ENCODE measurements around the gene CNPY2.
"Not testable (repeated sequence)": the region's sequence is repeated elsewhere in the genome, so short reads cannot be mapped to it uniquely, and the experiment has no call there.

CNPY2 gene

GRCh38 chr12:56272468-56272867 lies 43.3 kb downstream of the CNPY2 start:
- H3K4me3 ChIP-seq (ENCODE audit: control insufficient read depth in 1 of 7, extremely low read depth in 1 of 7, insufficient read depth in 4 of 7, low read depth in 2 of 7, low read length in 6 of 7); H3K9me3 ChIP-seq (ENCODE audit: control extremely low read depth in 1 of 5, control insufficient read depth in 4 of 5, insufficient read depth in 2 of 5, low read depth in 1 of 5, low read length in 4 of 5); DNase-seq; H3K4me1 ChIP-seq (ENCODE audit: control extremely low read depth in 1 of 4, control insufficient read depth in 4 of 4, insufficient read depth in 4 of 4, low read length in 3 of 4); POLR2A ChIA-PET; H3K27ac ChIP-seq (ENCODE audit: insufficient read depth in 1 of 2, low read depth in 1 of 2, low read length in 2 of 2, poor library complexity in 1 of 2, severe bottlenecking in 2 of 2); H3K27me3 ChIP-seq (replicated peaks in 2 of 5; ENCODE audit: control insufficient read depth in 4 of 5, insufficient read depth in 5 of 5, low read length in 4 of 5): not testable (repeated sequence)
- peaks cover 15 to 64% (median 49%) of the 10 kb centered on the region in 4 experiments for H3K36me3 ChIP-seq (ENCODE audit: control insufficient read depth in 4 of 4, insufficient read depth in 4 of 4, low read length in 3 of 4)
- WGBS (ENCODE audit: insufficient coverage) = no CpG with 5 or more reads among the region's 2 CpGs
- CTCF ChIA-PET = interaction anchor here (1.7 kb wide), 1 partner anchor 67 kb away, joined by 7 read pairs; no protein-coding TSS in a partner anchor

GRCh38 chr12:56271031-56271430 lies 44.8 kb downstream of the CNPY2 start:
- H3K4me1 ChIP-seq (ENCODE audit: control extremely low read depth in 1 of 4, control insufficient read depth in 4 of 4, insufficient read depth in 4 of 4, low read length in 3 of 4) = peaks cover 0 to 16% (median 14%) of the 10 kb centered on the region in 4 experiments
- no peaks in the 10 kb centered on the region for H3K27me3 ChIP-seq (replicated peaks in 2 of 5; ENCODE audit: control insufficient read depth in 4 of 5, insufficient read depth in 5 of 5, low read length in 4 of 5)
- 0% methylated on average over 1 of the region's 1 CpG for WGBS (ENCODE audit: insufficient coverage)
- no peak overlapping the region for H3K4me3 ChIP-seq (ENCODE audit: control insufficient read depth in 1 of 7, extremely low read depth in 1 of 7, insufficient read depth in 4 of 7, low read depth in 2 of 7, low read length in 6 of 7)
- peak in 2 of 3 donors; percentile 53 to 59 for DNase-seq
- ChIA-PET POLR2A (interaction anchor here (0.7 kb wide), 1 partner anchor 10 kb away, joined by 3 read pairs; no protein-coding TSS in a partner anchor), CTCF (interaction anchor here (0.7 to 1.7 kb wide), 9 partner anchors 8 to 200 kb away, joined by 3 to 7 read pairs (median 4); no protein-coding TSS in a partner anchor)
- H3K36me3 ChIP-seq (ENCODE audit: control insufficient read depth in 4 of 4, insufficient read depth in 4 of 4, low read length in 3 of 4) = peaks cover 12 to 56% (median 42%) of the 10 kb centered on the region in 4 experiments
- H3K9me3 ChIP-seq (ENCODE audit: control extremely low read depth in 1 of 5, control insufficient read depth in 4 of 5, insufficient read depth in 2 of 5, low read depth in 1 of 5, low read length in 4 of 5) = no peaks in the 10 kb centered on the region
- H3K27ac ChIP-seq (ENCODE audit: insufficient read depth in 1 of 2, low read depth in 1 of 2, low read length in 2 of 2, poor library complexity in 1 of 2, severe bottlenecking in 2 of 2) = no peak overlapping the region

GRCh38 chr12:56267443-56268071 lies 48.2 kb downstream of the CNPY2 start:
- Histone ChIP-seq H3K27me3 (replicated peaks in 2 of 5; ENCODE audit: control insufficient read depth in 4 of 5, insufficient read depth in 5 of 5, low read length in 4 of 5) (no peaks in the 10 kb centered on the region), H3K36me3 (ENCODE audit: control insufficient read depth in 4 of 4, insufficient read depth in 4 of 4, low read length in 3 of 4) (peaks cover 0 to 28% (median 14%) of the 10 kb centered on the region in 4 experiments), H3K4me3 (ENCODE audit: control insufficient read depth in 1 of 7, extremely low read depth in 1 of 7, insufficient read depth in 4 of 7, low read depth in 2 of 7, low read length in 6 of 7) (peak overlapping the region; percentile 70 to 92 (median 86)), H3K9me3 (ENCODE audit: control extremely low read depth in 1 of 5, control insufficient read depth in 4 of 5, insufficient read depth in 2 of 5, low read depth in 1 of 5, low read length in 4 of 5) (no peaks in the 10 kb centered on the region), H3K27ac (ENCODE audit: insufficient read depth in 1 of 2, low read depth in 1 of 2, low read length in 2 of 2, poor library complexity in 1 of 2, severe bottlenecking in 2 of 2) (peak overlapping the region in 1 of 2 experiments; percentile 85), H3K4me1 (ENCODE audit: control extremely low read depth in 1 of 4, control insufficient read depth in 4 of 4, insufficient read depth in 4 of 4, low read length in 3 of 4) (peaks cover 0 to 16% (median 15%) of the 10 kb centered on the region in 4 experiments)
- no peak for DNase-seq
- ChIA-PET POLR2A (interaction anchor here (1.3 to 1.9 kb wide), 4 partner anchors 8 to 65 kb away, joined by 3 to 7 read pairs (median 6); partner anchors contain the start of gene ANKRD52), CTCF (interaction anchor here (0.7 to 3.0 kb wide), 11 partner anchors 8 to 194 kb away, joined by 3 to 19 read pairs (median 4); partner anchors contain the start of genes ANKRD52 and RNF41)
- 44% methylated on average over 10 of the region's 21 CpGs for WGBS (ENCODE audit: insufficient coverage)

GRCh38 chr12:56266693-56267442 lies 48.9 kb downstream of the CNPY2 start, which contains the start of gene COQ10A:
Gene COQ10A, plus strand, starts transcription at chr12:56266942. Its CDS starts 177 bp downstream, at chr12:56267119.
- Histone ChIP-seq H3K27ac (ENCODE audit: insufficient read depth in 1 of 2, low read depth in 1 of 2, low read length in 2 of 2, poor library complexity in 1 of 2, severe bottlenecking in 2 of 2) (peak within 1 kb of the TSS; percentile 70 to 85), H3K4me3 (ENCODE audit: control insufficient read depth in 1 of 7, extremely low read depth in 1 of 7, insufficient read depth in 4 of 7, low read depth in 2 of 7, low read length in 6 of 7) (peak within 1 kb of the TSS; percentile 70 to 92 (median 86)), H3K36me3 (ENCODE audit: control insufficient read depth in 4 of 4, insufficient read depth in 4 of 4, low read length in 3 of 4) (peaks cover 0 to 24% (median 9%) of the 10 kb centered on the region in 4 experiments), H3K9me3 (ENCODE audit: control extremely low read depth in 1 of 5, control insufficient read depth in 4 of 5, insufficient read depth in 2 of 5, low read depth in 1 of 5, low read length in 4 of 5) (no peaks in the 10 kb centered on the region), H3K27me3 (replicated peaks in 2 of 5; ENCODE audit: control insufficient read depth in 4 of 5, insufficient read depth in 5 of 5, low read length in 4 of 5) (no peaks in the 10 kb centered on the region), H3K4me1 (ENCODE audit: control extremely low read depth in 1 of 4, control insufficient read depth in 4 of 4, insufficient read depth in 4 of 4, low read length in 3 of 4) (peaks cover 0 to 16% (median 15%) of the 10 kb centered on the region in 4 experiments)
- WGBS (ENCODE audit: insufficient coverage) = under 1% methylated on average over 32 of the region's 68 CpGs
- CTCF ChIA-PET = interaction anchor here (0.7 to 3.0 kb wide), 12 partner anchors 8 to 195 kb away, joined by 3 to 19 read pairs (median 4); partner anchors contain the start of genes ANKRD52 and RNF41
- DNase-seq = peak; percentile 90 to 94 (median 93)
- POLR2A ChIA-PET = interaction anchor here (1.3 to 1.9 kb wide), 4 partner anchors 8 to 66 kb away, joined by 3 to 7 read pairs (median 6); partner anchors contain the start of gene ANKRD52

DNA sequence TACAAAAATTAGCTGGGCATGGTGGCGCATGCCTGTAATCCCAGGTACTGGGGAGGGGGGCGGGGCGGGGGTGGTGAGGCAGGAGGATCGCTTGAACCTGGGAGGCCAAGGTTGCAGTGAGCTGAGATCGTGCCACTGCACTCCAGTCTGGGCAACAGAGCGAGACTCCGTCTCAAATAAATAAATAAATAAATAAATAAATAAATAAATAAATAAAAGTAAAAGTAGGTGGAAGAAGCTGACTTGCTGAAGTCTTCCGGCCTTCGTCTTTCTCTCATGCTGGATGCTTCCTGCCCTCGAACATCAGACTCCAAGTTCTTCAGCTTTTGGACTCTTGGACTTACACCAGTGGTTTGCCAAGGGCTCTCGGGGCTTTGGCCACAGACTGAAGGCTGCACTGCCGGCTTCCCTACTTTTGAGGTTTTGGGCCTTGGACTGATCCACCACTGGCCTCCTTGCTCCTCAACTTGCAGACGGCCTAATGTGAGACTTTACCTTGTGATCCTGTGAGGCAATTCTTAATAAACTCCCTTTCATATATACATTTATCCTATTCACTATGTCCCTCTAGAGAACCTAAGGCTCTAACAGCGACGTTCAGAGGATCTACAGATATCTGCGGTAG lies 49.6 kb downstream of the CNPY2 start:
- H3K27me3 ChIP-seq (replicated peaks in 2 of 5; ENCODE audit: control insufficient read depth in 4 of 5, insufficient read depth in 5 of 5, low read length in 4 of 5); H3K9me3 ChIP-seq (ENCODE audit: control extremely low read depth in 1 of 5, control insufficient read depth in 4 of 5, insufficient read depth in 2 of 5, low read depth in 1 of 5, low read length in 4 of 5); DNase-seq: not testable (repeated sequence)
- Histone ChIP-seq H3K4me1 (ENCODE audit: control extremely low read depth in 1 of 4, control insufficient read depth in 4 of 4, insufficient read depth in 4 of 4, low read length in 3 of 4) (peaks cover 0 to 16% (median 15%) of the 10 kb centered on the region in 4 experiments), H3K4me3 (ENCODE audit: control insufficient read depth in 1 of 7, extremely low read depth in 1 of 7, insufficient read depth in 4 of 7, low read depth in 2 of 7, low read length in 6 of 7) (peak overlapping the region; percentile 70 to 92 (median 86)), H3K27ac (ENCODE audit: insufficient read depth in 1 of 2, low read depth in 1 of 2, low read length in 2 of 2, poor library complexity in 1 of 2, severe bottlenecking in 2 of 2) (peak overlapping the region; percentile 70 to 85), H3K36me3 (ENCODE audit: control insufficient read depth in 4 of 4, insufficient read depth in 4 of 4, low read length in 3 of 4) (peaks cover 0 to 21% (median 6%) of the 10 kb centered on the region in 4 experiments)
- CTCF ChIA-PET = interaction anchor here (1.0 to 3.0 kb wide), 7 partner anchors 10 to 196 kb away, joined by 3 to 19 read pairs (median 6); no protein-coding TSS in a partner anchor
- POLR2A ChIA-PET = interaction anchor here (0.6 to 1.9 kb wide), 5 partner anchors 8 to 331 kb away, joined by 3 to 7 read pairs (median 5); partner anchors contain the start of gene ANKRD52
- 29% methylated on average over 7 of the region's 16 CpGs for WGBS (ENCODE audit: insufficient coverage)

DNA sequence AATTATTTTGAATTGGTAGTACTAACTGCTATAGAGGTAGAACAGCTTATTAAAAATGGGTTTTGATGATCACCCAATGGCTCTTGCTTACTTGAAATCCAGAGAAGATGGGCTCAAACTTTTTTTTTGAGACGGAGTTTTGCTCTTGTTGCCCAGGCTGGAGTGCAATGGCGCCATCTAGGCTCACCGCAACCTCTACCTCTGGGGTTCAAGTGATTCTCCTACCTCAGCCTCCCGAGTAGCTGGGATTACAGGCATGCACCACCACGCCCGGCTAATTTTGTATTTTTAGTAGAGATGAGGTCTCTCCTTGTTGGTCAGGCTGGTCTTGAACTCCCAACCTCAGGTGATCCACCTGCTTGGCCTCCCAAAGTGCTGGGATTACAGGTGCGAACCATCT lies 52.8 kb downstream of the CNPY2 start:
- H3K27ac ChIP-seq (ENCODE audit: insufficient read depth in 1 of 2, low read depth in 1 of 2, low read length in 2 of 2, poor library complexity in 1 of 2, severe bottlenecking in 2 of 2); H3K36me3 ChIP-seq (ENCODE audit: control insufficient read depth in 4 of 4, insufficient read depth in 4 of 4, low read length in 3 of 4); DNase-seq; POLR2A ChIA-PET; H3K9me3 ChIP-seq (ENCODE audit: control extremely low read depth in 1 of 5, control insufficient read depth in 4 of 5, insufficient read depth in 2 of 5, low read depth in 1 of 5, low read length in 4 of 5); H3K4me3 ChIP-seq (ENCODE audit: control insufficient read depth in 1 of 7, extremely low read depth in 1 of 7, insufficient read depth in 4 of 7, low read depth in 2 of 7, low read length in 6 of 7); H3K27me3 ChIP-seq (replicated peaks in 2 of 5; ENCODE audit: control insufficient read depth in 4 of 5, insufficient read depth in 5 of 5, low read length in 4 of 5): not testable (repeated sequence)
- 94% methylated on average over 2 of the region's 7 CpGs for WGBS (ENCODE audit: insufficient coverage)
- peaks cover 0 to 24% (median 19%) of the 10 kb centered on the region in 4 experiments for H3K4me1 ChIP-seq (ENCODE audit: control extremely low read depth in 1 of 4, control insufficient read depth in 4 of 4, insufficient read depth in 4 of 4, low read length in 3 of 4)
- CTCF ChIA-PET = interaction anchor here (0.7 to 0.8 kb wide), 3 partner anchors 8 to 138 kb away, joined by 3 to 4 read pairs (median 3); no protein-coding TSS in a partner anchor

All from common myeloid progenitor, CD34-positive (primary cell).